ELR (cell line): ENCODE data around the gene B3GAT2.

Source experiments
- DNase-seq: peaks from one replicate; pipeline ENCODE4 v3.0.0-alpha.2; 2015; ENCODE audit warnings: low read depth

Gene B3GAT2

DNA sequence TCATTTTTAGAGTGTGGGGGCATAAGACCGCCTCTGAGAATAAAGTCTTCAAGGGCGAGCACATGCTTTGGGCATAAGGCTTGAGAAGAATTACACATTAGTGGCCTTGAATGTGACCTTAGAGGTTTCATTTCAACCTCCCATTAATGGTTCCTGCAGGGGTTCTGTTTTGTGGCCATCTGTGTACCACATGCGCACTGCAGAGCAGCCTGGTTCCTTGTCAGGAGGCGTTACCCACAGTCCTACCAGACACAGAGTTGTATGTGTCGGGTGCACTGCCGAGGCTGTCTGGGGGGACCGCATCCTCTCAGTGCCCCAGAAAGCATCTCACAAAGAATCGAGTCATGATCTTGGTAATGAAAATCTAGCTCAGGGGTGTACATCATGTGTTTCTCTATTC lies 115.7 kb downstream of the B3GAT2 start:
- DNase-seq: no peak

DNA sequence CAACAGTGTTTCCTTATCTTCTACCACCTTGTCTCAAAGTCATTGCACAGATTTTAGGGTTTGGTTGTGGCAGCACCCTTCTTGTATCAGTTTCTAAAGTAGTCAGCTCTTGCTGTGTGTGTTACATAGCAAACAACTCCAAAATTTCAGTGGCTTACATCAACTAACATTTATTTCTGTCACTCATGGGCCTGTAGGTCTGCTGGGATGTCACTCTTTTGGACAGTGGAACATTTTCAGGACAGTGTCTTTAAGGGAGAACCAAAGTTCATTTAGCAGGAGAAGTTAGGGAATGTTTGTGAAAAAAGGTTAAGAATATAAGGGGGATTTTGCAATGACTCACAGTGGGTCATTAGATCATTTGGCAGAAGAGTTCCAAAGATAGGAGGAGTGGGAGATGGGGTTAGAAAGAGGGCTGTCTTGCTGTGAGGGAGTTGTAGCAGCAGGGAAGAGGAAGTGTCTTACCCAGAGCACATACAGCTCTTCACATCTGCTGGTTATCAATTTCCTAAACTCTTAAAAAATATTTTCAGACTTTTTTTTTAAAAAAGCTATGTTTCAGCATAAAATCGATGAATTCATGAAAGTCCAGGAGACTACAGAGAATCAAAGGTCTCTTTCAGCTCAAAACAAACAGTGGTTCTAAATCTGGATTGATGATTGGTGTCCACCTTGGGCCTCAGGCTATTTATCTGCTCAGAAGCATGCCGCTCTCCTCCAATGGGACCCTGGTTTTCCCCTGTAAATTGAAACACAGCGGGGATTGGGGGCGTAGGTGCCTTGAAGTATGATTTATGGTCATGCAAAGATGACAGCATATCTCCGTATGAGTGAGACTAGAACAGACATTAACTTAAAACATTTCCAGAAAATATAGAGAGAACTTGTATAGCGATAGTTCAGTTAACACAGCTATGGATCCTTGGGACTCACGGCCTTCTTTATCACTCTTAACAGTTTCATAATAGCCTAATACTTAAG lies 117.3 kb downstream of the B3GAT2 start:
- DNase-seq: no peak

DNA sequence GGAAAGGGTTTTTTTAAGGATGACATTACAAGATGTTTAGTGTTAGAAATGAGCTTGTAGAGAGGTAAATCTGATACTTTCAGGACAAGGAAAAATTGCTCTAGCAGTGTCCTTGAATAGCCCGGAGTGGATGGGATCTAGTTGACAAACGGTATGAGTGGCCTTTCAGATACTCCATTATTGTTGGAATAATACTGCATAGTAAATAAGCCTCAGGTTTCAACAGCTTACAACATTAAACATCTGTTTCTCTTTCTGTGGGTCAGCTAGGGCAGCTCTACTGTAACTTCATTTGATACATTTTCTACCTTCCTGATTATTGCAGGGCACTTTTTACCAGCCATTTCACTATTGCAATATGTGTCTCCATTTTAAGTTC lies 118.0 kb downstream of the B3GAT2 start:
- no peak for DNase-seq

DNA sequence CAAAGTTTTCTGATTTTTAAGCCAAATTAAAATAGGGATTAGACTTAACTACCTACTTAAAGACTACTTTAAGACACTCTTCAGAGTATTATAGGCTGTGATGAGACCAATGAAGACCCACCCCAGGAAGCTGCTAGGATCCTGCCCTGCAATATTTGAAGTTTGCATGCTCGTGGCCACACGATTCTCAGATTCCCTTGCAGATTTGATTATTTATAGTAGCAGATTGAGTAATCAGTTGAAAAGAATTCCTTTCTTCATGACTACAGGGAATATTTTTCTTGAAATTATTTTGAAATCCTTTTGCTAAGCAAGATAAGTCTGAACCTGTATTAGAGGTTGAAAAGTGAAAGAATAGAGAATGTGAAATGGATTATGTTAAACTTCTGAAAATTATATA lies 122.3 kb downstream of the B3GAT2 start:
- no peak for DNase-seq

DNA sequence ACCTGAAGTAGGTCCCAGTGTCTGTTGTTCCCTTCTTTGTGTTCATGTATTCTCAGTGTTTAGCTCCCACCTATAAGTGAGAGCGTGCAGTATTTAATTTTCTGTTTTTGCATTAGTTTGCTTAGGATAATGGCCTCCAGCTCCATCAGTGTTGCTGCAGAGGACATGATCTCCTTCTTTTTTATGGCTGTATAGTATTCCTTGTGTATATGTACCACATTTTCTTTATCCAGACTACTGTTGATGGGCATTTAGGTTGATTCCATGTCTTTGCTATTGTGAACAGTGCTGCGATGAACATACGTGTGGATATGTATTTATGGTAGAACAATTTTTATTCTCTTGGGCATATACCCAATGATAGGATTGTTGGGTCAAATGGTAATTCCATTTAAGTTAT lies 125.4 kb downstream of the B3GAT2 start:
- DNase-seq: no peak

DNA sequence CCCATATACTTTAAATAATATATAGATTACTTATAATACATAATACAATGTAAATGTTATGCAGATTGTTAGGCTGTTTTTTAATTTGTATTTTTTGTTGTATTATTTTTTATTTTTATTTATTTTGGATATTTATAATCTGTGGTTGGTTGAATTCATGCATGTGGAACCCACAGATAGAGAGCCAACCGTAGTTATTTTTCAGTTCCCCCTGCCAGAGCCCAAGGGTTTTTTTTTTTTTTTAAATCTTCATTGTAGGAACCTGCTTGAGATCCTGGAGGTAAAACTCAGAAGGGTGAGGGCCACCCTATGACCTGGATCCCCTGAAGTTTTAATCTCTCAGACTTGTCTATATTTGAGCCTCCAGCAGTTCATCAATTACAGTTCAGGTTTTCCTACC lies 133.2 kb downstream of the B3GAT2 start:
- no peak for DNase-seq

DNA sequence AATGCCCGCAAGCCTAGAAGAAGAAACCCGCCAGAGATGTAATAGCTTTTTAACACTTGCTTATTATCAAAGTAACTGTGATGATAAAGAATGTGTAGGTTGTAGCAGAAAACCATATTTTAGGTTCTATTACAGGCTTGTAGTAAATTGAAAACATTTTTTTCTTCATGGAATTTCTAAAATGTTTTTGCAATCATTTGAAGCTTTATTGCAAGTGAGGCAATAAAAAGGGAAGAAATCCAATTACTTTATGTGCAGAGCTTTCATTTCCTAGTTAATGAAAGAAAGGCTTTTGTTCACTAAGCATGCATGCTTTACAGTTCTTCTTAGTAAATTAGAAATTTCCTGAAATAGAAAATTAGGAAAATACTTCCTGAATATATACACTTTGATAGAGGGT lies 135.1 kb downstream of the B3GAT2 start:
- DNase-seq: no peak

DNA sequence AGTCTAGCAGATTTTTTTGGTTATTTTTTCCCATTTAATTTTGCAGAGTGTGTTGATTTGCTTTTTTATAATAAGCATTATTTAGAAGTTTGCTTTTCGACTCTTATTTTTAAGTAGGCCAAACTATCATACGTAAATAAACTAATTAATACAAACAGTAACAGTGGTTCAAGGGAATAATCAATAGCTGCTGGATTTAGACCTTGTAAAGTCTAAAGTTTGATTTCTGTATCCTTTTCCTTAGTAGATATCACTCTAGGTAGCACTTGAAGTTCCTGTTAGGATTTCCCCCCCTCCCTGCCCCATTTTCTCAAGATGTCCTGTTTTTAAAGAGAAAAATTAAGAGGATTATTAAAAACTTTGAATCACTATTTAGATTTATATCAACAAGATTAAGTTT lies 136.1 kb downstream of the B3GAT2 start:
- DNase-seq: no peak

DNA sequence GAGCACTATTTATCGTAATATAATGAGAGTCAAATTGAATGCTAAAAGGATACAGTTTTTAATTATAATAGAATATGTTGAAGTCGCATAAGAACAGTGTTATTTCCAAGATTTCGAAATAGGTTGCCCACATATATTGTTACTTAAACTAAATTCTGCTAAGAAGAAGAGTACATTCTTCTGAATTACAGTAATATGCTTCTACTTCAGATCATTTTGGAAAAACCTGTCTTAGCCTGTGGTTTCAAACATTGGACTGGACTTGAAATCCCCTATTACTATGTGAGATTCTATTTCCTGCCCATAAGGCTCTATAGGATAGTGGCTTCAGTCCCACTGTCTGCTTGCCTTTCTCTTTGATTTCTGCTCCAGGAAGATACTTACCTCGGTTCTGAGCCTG lies 137.2 kb downstream of the B3GAT2 start:
- no peak for DNase-seq

DNA sequence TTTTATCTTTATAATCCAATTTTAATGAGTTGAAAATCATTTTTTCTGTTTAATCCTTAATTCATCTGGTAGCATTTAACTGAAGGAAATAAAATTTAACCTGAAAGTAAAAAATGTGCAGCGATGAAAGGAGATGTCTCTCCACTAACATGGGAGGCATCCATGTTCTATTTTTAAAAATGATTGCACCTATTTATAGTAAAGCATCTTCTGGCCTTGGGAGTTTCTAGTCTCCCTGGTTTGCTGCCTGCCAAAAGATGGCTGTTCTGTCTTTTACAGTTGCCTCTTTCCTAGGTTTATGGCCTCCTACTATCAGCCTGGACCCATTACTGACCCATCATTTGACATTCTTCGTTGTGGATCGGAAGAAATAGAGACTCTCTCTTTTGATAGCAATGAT lies 143.0 kb downstream of the B3GAT2 start:
- DNase-seq: no peak

DNA sequence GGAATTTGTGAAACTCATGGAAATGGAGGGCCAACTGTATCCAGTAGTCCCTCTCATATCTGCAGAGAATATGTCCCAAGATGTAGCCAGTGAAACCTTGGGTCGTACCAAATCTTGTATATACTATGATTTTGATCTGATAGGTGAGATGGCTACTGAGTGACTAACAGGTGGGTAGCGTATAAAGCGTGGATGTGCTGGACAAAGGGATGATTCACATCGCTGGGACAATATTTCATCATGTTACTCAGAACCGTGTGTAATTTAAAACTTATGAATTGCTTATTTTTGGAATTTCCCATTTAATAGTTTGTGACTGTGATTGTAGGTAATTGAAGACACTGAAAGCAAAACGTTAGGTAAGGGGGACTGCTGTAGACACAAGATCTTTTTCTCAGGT lies 145.1 kb downstream of the B3GAT2 start:
- peak; percentile 77 for DNase-seq
